GM12878 (cell line): ENCODE data around the gene SMIM14. TPM values are rescaled to one million over a fixed set of nuclear protein-coding genes. Genes with fewer than 3 reads are reported as not detected.

Experiments used
- ATAC-seq: fragments of 200-7000 bp; cut with Tn5 transposase; 3 replicates; pipeline ENCODE4 v1.9.1; 2020; ENCODE audit warnings: mild to moderate bottlenecking, moderate library complexity
- BruUV-seq: library from RNA; stranded (reverse); fragments of 400-500 nt; replicated peaks from 2 replicates; lab custom pipeline; 2021; lab: Mats Ljungman, UMichigan
- CTCF ChIA-PET: fragments of 300-600 bp; sonication (Branson Sonifier 250); formaldehyde crosslinking; extraction: SDS; loops from one replicate; lab custom pipeline; 2021; ENCODE audit warnings: inconsistent platforms; lab: Yijun Ruan, JAX
- POLR2A ChIA-PET: fragments of 350-600 bp; formaldehyde crosslinking; extraction: SDS; loops from one replicate; lab custom pipeline; 2021; ENCODE audit warnings: inconsistent platforms; lab: Charles Lee
- RAD21 ChIA-PET: fragments of 300-600 bp; sonication (Branson Sonifier 250); formaldehyde crosslinking; loops from one replicate; lab custom pipeline; 2023; ENCODE audit warnings: antibody characterized with exemption; ENCODE audit not compliant: unreplicated experiment; lab: Charles Lee
- SMC1A ChIA-PET: fragments of 300-600 bp; sonication (Branson Sonifier 250); formaldehyde crosslinking; loops from one replicate; lab custom pipeline; 2023; ENCODE audit not compliant: unreplicated experiment, uncharacterized antibody; lab: Charles Lee
- DNase-seq: peaks from one replicate; pipeline ENCODE4 v3.0.0-alpha.2; 2011; ENCODE audit warnings: low read depth, low spot score
- FAIRE-seq: peaks from 3 replicates; lab custom pipeline; 2011; peaks lifted over from hg19 to GRCh38; lab: Jason Lieb, UNC
- H2AFZ ChIP-seq: 2 replicates; pipeline ENCODE4 v1.6.0; 2011; ENCODE audit warnings: low read depth, low read length, control low read depth; ENCODE audit not compliant: control insufficient read depth
- H3K27ac ChIP-seq: 2 replicates; pipeline ENCODE4 v1.5.1; 2011; ENCODE audit warnings: control low read depth; ENCODE audit not compliant: control insufficient read depth, insufficient read depth
- H3K27me3 ChIP-seq, 2 experiments: replicated peaks in 1 of 2; 2 replicates each; pipeline versions ENCODE4 v1.6.0 to v1.6.1; 2011; ENCODE audit warnings: low read length in 1 of 2; ENCODE audit not compliant: control insufficient read depth in 2 of 2, insufficient read depth in 2 of 2
- H3K36me3 ChIP-seq, 2 experiments: 2 replicates each; pipeline ENCODE4 v1.5.1; 2011; ENCODE audit warnings: low read length in 1 of 2; ENCODE audit not compliant: control insufficient read depth in 2 of 2, insufficient read depth in 2 of 2
- H3K4me1 ChIP-seq: 2 replicates; pipeline ENCODE4 v1.6.1; 2011; ENCODE audit warnings: mild to moderate bottlenecking, low read length, moderate library complexity, mixed read lengths; ENCODE audit not compliant: control insufficient read depth, insufficient read depth
- H3K4me2 ChIP-seq: 2 replicates; pipeline ENCODE4 v1.6.0; 2011; ENCODE audit warnings: control low read depth; ENCODE audit not compliant: control insufficient read depth, insufficient read depth
- H3K4me3 ChIP-seq: fragments of 200-600 bp; sonication (generic); 2 replicates; pipeline ENCODE4 v1.5.1; 2016
- H3K79me2 ChIP-seq: 2 replicates; pipeline ENCODE4 v1.6.0; 2011; ENCODE audit warnings: low read length; ENCODE audit not compliant: control insufficient read depth, insufficient read depth
- H3K9ac ChIP-seq: 2 replicates; pipeline ENCODE4 v1.8.0; 2011; ENCODE audit warnings: low read length, control low read depth, mixed read lengths; ENCODE audit not compliant: control insufficient read depth, insufficient read depth
- H3K9me3 ChIP-seq: replicated peaks from 3 replicates; pipeline ENCODE4 v1.5.1; 2011; ENCODE audit warnings: mild to moderate bottlenecking, low read length; ENCODE audit not compliant: control insufficient read depth, insufficient read depth
- H4K20me1 ChIP-seq: 2 replicates; pipeline ENCODE4 v1.6.0; 2011; ENCODE audit not compliant: control insufficient read depth, insufficient read depth
- CEBPB ChIP-seq, 2 experiments: fragments of 150-350 bp in 1 of 2; IDR thresholded peaks; 2 replicates each; pipeline ENCODE4 v1.6.1; 2012 to 2014; ENCODE audit warnings: low read depth in 2 of 2, low read length in 2 of 2, borderline replicate concordance in 1 of 2, inconsistent platforms in 1 of 2
- IKZF2 ChIP-seq, 2 experiments: fragments of 450-650 bp; IDR thresholded peaks; 2 replicates each; pipeline ENCODE4 v1.6.1; 2017; ENCODE audit warnings: mild to moderate bottlenecking in 2 of 2, moderate library complexity in 2 of 2
- POLR2AphosphoS2 ChIP-seq: IDR thresholded peaks from 2 replicates; pipeline ENCODE4 v1.6.1; 2011; ENCODE audit warnings: low read depth, mild to moderate bottlenecking, low read length, improper control_type of control experiment, moderate library complexity
- SREBF2 ChIP-seq: IDR thresholded peaks from 2 replicates; pipeline ENCODE4 v1.6.1; 2012; ENCODE audit warnings: mild to moderate bottlenecking, low read length
- ZBTB4 ChIP-seq: fragments of 450-650 bp; formaldehyde crosslinking; IDR thresholded peaks from 2 replicates; pipeline ENCODE4 v1.4.0; 2022; ENCODE audit warnings: mild to moderate bottlenecking, moderate library complexity
- WGBS: methylation state at CpG from one replicate; pipeline ENCODE4 v1.1.6; 2016; ENCODE audit warnings: low lambda C conversion rate; ENCODE audit not compliant: insufficient replicate concordance, insufficient coverage; ENCODE audit errors: missing lambda C conversion rate; 5-methylcytosine and 5-hydroxymethylcytosine counted together
- in situ Hi-C: fragments of 300-500 bp; cut with MboI; formaldehyde crosslinking; loops from 9 replicates; pipeline ENCODE4 v1.14.3; 2018; ENCODE audit warnings: mixed read lengths
- intact Hi-C: fragments of 100-400 bp; cut with micrococcal nuclease; formaldehyde crosslinking; loops from one replicate; pipeline ENCODE4 v1.14.2; 2022; ENCODE audit not compliant: unreplicated experiment
- polyA plus RNA-seq, 11 experiments: library from polyadenylated mRNA; depleted of rRNA in 4 of 11; unstranded in 6 of 11; stranded (reverse) in 5 of 11; fragments of >200 nt; fragmentation: Nextera tagmentation in 4 of 11; fragmentation: Illumina TruSeq in 1 of 11; extraction: Ambion mirVana in 4 of 11; extraction: Trizol in 1 of 11; gene quantifications; 1 replicate in 1 of 11; 2 replicates in 10 of 11; pipeline versions ENCODE4 v1.2.1 to v1.2.3, GENCODE V29; 2011 to 2016; ENCODE audit warnings: inconsistent platforms in 2 of 11, missing spikeins in 2 of 11, low read depth in 1 of 11
- total RNA-seq, 4 experiments: library from RNA; depleted of rRNA in 3 of 4; stranded (reverse); fragments of >200 nt in 3 of 4; fragmentation: Illumina TruSeq in 1 of 4; extraction: Trizol in 1 of 4; gene quantifications; 2 replicates each; pipeline versions ENCODE4 v1.2.1 to v1.2.3, GENCODE V29; 2013 to 2021
- TF ChIP-seq, protein P1 (sequence below): IDR thresholded peaks from 2 replicates; pipeline ENCODE4 v1.6.1; 2011; ENCODE audit warnings: borderline replicate concordance, low read depth, mild to moderate bottlenecking, moderate library complexity, mixed read lengths, low read length; ENCODE audit not compliant: insufficient read depth; ENCODE audit errors: extremely low read length

The SMIM14 gene
- total and polyA plus RNA-seq, 10 of the 15 experiments (the other 5 are each of a cell fraction or from before 2014, with no cell fraction given), result 125 to 671 (median 188) TPM

DNA sequence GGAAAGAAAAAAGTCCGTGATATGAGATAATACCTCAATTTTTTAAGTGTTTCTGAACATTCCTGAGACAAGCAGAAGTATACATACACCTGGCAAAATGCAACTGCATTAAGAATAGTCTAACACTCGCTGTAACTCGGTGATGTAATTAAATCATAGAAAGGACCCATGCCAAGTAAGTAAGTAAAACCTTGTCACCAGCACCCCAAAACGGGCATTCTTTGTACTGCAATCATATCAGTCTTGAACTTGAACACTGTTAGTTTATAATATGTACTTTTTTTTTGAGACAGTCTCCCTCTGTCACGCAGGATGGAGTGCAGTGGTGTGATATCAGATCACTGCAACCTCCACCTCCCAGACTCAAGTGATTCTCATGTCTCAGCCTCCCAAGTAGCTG lies 47.4 kb downstream of the SMIM14 start:
- BruUV-seq, result no TSS peak
- ChIA-PET RAD21 (no interaction called here), SMC1A (no interaction called here), POLR2A (interaction anchor here (0.6 kb wide), 1 partner anchor 10 kb away, joined by 8 read pairs; no protein-coding TSS in a partner anchor), CTCF (interaction anchor here (0.9 kb wide), 1 partner anchor 122 kb away, joined by 3 read pairs; no protein-coding TSS in a partner anchor)
- Histone ChIP-seq H4K20me1 (no peaks in the 10 kb centered on the region), H3K27me3 (no peaks in the 10 kb centered on the region), H3K79me2 (peaks cover 1% of the 10 kb centered on the region; the same call in 1 of the 2 replicates), H3K9ac (no peak overlapping the region), H3K4me2 (no peak overlapping the region), H3K4me3 (no peak overlapping the region), H3K27ac (no peak overlapping the region), H3K4me1 (no peaks in the 10 kb centered on the region), H3K9me3 (no peaks in the 10 kb centered on the region), H3K36me3 (0 out of 4 replicates have a peak, but pooled peaks cover 0 to 5% of the 10 kb centered on the region in 2 experiments), H2AFZ (no peak overlapping the region)
- intact Hi-C loops, result no loop called here
- 93% methylated on average over 5 of the region's 5 CpGs for WGBS
- in situ Hi-C loops, result no loop called here
- FAIRE-seq, result no peak
- DNase-seq, result no peak
- TF ChIP-seq IKZF2 (IDR thresholded peaks at IDR 0.05) (no peak), POLR2AphosphoS2 (no peak), CEBPB (IDR thresholded peaks at IDR 0.05; ENCODE audit: borderline replicate concordance in 1 of 2, low read depth in 2 of 2, low read length in 2 of 2) (no peak), ZBTB4 (CRISPR knock-in tag) (no peak), SREBF2 (no peak)
- TF ChIP-seq, protein P1, sequence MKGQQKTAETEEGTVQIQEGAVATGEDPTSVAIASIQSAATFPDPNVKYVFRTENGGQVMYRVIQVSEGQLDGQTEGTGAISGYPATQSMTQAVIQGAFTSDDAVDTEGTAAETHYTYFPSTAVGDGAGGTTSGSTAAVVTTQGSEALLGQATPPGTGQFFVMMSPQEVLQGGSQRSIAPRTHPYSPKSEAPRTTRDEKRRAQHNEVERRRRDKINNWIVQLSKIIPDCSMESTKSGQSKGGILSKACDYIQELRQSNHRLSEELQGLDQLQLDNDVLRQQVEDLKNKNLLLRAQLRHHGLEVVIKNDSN, result no peak
- TF ChIP-seq, all 136 proteins: peak for 0
- ATAC-seq, result no peak
